HG02610 (cell line): Measurements from ENCODE around the gene ZBTB7B.
A peak's percentile ranks its signal among the peaks of the same experiment; 100 is the strongest.

Experiments used
- ATAC-seq: cut with Tn5 transposase; IDR thresholded peaks from one replicate; pipeline ENCODE4 v1.9.1; 2021; ENCODE audit warnings: mild to moderate bottlenecking, moderate library complexity; ENCODE audit not compliant: unreplicated experiment

Gene ZBTB7B

DNA sequence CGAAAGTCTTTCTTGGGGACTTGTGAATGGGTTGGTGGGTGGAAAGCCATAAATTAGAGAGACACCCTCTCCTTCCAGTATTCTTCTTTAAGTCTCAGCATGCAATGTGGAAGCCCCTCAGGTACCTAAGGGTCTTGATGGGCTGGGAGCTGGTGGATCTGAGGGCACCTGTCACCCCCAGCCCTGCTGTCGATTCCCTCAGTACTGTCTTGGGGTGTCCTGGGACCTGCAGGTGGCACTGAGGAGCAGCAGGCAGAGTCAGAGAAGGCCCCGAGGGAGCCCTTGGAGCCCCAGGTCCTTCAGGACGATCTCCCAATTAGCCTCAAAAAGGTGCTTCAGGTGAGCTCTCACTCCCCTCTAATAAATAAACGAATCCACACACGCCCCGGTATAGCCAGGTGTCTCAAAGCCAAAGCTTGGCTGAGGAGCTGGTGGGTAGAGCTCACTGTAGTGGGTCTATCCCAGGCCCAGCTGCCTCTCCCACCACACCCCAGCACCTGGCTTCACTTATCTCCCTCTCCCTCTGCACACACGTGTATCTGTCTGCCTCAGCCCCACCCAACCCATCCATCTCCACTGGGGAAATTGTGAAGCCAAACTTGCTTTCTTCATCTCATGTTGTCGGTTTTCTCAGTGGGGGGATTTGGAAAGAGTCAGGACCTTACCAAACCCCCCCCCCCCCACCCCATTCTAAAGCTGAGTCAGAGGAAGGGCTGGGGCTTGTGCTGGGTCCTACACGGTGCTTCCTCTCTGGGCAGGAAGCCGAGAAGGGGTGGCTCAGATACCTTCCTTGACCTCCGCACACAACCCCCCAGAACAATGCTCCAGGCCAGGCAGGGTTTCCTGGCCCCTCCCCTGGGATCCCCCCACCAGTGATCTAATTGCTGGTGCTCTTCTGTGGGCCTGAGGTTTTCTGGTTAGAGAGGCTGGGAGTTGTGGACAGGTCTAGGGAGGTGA, 50.1 kb downstream of the ZBTB7B start:
- ATAC-seq, result no peak

DNA sequence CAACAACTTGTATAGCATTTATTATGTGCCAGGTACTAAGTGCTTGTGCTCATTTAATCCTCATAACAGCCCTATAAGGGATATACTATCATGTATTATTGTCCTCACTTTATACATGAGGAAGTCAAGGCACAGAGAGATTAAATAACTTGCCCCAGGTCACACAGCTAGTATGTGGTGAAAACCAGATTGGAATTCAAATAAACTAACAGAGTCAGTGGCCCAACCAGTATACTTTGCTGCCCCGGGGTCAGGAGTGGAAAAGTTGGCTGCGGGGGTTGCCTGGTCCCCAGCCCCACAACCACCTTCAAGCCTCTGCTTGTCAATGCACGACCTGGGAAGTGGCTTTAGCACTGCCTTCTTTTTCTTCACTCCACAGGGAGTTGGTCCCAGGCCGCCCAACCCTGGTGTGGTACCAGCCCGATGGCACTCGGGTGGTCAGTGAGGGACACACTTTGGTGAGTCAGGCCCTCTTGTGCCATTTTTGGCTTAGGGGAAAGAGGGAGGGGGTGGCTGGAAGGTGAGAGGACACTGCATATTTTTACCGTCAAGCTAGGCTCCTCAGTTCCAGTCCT, 51.0 kb downstream of the ZBTB7B start:
- no peak for ATAC-seq

DNA sequence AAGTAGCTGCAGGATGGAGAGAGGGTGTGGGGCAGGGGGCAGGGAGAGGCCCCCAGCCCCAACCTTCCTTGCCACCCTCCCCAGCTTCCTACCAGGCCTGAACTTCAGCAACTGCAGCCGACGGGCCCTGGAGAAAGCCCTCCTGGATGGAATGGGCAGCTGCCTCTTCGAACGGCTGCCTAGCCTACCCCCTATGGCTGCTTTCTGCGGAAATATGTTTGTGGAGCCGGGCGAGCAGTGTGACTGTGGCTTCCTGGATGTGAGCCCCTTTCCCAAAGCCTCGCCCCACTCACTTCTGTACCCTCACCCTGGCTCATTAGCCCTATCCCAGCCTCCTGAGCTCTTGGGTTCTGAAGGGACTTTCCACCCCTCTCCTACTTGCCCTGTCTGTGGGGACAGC, 54.5 kb downstream of the ZBTB7B start:
- ATAC-seq, result no peak

DNA sequence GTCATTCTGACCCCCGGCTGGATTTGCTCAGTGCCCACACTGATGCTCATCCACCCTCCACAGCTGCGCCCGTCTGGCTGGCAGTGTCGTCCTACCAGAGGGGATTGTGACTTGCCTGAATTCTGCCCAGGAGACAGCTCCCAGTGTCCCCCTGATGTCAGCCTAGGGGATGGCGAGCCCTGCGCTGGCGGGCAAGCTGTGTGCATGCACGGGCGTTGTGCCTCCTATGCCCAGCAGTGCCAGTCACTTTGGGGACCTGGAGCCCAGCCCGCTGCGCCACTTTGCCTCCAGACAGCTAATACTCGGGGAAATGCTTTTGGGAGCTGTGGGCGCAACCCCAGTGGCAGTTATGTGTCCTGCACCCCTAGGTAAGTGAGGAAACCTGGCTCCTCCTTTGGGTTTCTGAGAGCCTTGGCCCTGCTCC, 55.2 kb downstream of the ZBTB7B start:
- ATAC-seq, result no peak

DNA sequence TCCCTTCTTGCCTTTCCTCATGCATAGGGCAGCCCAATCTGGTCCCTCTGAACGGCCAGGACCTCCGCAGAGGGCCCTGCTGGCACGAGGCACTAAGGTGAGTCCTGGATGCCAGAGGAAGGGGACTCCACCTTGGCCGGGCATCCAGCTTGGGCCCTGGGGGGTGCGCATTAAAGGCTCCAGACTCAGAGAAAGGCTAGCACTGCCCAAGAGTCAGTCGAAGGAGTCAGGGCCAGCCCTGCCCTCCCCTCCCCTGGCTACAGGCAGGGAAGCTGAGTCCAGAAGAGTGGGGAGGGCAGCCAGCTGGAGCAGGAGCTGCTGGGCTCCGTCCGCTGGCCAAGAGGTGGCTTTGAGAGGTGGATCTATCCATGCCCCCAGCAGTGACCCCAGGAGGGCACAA, 58.1 kb downstream of the ZBTB7B start:
- ATAC-seq, result no peak

DNA sequence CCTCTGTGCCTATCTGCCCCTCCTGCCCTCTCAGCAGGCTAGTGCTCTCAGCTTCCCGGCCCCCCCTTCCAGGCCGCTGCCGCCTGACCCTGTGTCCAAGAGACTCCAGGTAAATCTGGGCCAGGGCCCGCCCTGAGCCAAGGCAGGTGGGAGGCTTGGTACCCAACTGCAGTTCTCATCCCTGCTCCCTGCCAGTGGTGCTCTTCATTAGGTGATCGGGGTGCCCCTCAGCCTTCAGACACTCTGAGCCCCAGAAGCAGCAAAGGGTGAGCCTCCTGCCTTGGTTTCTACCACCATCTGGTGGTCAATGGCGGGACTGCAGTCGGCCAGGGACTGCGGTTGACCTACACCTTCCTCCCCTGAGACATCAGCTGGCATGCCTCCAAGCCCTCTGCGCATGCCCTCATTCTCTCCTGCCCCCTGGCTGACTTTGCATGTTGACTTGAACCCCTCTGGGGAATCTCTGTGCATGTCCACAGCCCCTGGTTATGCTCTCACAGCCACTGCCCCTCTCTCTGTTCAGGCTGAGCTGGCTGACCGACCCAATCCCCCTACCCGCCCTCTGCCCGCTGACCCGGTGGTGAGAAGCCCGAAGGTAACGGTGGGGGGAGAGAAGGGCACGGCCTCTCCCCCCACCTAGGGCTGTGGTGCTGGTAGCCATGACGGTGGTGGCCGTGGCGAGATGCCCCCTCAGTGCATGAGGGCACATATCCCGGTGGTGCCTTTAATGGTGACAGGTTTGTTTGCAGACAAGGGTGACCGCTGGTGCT, 59.0 kb downstream of the ZBTB7B start:
- ATAC-seq, result peak; percentile 36

DNA sequence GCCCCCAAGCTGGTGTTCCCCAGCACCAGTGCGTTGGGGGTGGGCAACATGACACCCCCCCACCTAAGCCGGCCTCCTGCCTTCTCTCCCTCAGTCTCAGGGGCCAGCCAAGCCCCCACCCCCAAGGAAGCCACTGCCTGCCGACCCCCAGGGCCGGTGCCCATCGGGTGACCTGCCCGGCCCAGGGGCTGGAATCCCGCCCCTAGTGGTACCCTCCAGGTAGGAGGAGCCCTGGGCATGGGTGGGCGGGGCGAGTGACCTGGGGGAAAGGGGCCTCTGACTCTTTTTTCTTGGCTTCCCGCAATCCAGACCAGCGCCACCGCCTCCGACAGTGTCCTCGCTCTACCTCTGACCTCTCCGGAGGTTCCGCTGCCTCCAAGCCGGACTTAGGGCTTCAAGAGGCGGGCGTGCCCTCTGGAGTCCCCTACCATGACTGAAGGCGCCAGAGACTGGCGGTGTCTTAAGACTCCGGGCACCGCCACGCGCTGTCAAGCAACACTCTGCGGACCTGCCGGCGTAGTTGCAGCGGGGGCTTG, 59.6 kb downstream of the ZBTB7B start:
- no peak for ATAC-seq

DNA sequence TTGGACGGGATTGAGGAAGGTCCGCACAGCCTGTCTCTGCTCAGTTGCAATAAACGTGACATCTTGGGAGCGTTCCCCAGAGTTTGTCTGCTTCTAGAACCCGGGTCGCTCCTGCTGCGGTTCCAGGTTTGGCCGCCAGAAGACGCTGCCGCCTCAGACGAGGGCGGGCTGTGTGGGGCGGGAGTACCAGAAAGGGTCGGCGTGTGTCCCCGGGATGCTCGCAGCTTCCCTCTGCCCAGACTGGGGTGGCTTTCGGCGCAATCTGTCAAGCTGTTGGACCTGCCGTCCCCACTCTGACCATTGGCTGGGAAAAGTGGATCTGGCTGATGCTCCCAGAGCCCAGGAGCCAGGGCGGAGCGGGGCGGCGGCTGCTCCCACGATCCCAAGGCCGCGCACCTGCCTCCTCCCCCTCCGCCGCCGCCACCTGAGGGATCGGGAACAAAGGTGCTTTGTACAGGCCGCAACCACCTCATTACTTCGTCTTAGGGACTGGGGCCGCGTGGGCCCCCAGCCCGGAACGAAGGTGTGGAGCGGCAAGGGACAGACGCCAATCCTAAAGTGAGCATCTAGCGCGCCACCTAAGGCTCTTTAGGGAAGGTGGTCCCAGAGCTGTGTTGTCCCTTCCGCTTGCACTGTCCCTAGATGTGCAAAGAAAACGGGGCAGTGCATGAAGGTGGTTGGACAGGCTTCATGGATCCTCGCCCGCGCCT, 60.3 kb downstream of the ZBTB7B start:
- ATAC-seq, result no peak

DNA sequence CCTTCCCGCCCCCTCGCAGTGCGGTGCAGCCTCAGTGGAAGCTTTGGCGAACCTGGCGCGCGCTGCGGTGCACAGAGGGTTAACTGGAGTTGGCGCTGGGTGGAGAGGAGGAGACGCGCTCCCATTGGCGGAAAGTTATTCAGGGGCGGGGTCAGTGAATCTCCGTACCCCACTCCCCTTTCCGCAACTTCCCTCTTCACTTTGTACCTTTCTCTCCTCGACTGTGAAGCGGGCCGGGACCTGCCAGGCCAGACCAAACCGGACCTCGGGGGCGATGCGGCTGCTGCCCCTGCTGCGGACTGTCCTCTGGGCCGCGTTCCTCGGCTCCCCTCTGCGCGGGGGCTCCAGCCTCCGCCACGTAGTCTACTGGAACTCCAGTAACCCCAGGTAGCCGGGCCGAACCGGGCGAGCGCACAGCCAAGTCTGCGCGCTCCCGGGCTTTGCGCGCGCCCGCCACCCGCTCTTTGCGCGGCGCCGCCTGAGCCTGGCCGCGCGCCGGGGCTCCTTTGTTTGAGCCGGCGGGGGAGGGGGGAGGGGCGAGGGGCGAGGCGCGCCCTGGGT, 61.0 kb downstream of the ZBTB7B start, which contains the start of gene EFNA4:
EFNA4 (plus strand) TSS at position 191 of the 561 bp plus-strand sequence; CDS start at position 275, 84 bp downstream.
- peak; percentile 64 for ATAC-seq

DNA sequence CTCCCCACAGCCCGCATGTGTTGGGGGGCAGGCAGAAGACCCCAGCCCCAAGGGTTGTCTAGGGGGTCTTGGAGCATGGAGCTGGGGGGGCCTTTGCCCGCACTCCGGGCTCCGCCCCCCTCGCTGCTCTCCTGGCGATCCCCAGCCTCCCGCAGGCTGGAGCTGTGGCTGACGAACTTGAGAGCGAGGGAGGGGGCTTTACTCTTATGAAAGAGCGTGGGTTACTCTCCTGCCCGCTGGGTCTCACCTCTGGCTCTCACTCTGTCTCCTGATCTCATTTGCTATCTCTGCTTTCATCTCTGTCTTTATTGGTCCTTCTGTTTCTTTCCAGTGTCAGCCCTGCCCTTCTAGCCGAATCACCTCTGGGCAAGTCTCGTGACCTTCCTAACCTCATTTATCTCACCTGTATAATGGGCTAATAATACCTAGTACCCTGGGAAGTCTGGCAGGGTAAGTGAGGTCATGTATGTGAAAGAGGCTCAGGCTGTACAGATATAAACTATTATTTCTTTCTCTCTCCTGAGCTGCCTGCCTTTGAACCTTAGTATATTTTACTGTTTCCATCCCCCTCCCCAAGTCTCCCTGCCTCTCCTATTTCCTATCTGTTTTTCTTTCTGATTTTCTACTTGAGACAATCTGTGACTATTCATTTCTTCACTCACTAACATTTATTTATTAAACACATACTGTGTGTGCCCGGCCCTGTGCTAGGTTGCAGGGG, 61.7 kb downstream of the ZBTB7B start:
- no peak for ATAC-seq

DNA sequence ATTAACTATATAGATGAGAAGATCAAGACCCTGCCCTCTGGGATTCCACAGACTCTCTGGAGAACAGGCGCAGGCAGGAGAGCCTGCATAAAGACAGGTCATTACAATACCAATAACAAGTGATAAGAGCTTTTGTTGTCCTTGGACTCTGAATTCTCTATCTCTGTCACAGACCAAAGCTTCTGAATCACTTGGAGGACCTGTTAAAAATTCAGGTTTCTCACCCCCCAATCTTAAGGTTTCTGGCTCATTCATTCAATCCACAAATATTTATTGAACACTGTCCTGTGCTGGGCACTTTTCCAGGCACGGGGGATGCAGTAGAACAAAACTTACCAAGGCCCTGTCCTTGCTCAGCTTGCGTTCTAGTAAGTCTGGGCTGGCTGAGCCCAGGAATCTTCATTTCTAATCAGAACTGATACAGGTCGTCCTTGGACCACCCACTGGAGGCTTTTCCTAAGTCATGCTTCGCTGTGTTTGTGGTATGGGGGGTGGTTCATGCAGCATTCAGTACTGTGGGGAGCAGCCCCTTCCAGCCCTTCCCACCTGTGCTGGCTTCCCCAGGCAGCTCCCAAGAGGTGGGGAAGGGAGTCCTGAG, 62.3 kb downstream of the ZBTB7B start:
- no peak for ATAC-seq

DNA sequence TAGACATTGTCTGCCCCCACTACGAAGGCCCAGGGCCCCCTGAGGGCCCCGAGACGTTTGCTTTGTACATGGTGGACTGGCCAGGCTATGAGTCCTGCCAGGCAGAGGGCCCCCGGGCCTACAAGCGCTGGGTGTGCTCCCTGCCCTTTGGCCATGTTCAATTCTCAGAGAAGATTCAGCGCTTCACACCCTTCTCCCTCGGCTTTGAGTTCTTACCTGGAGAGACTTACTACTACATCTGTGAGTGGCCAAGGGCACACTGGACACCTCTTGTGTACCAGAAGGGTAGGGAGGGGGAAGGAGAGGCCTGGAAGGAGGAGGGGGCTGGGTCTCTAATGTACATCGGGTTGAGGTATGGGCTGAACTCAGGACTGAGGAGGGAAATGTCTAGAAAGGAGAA, 64.2 kb downstream of the ZBTB7B start:
- no peak for ATAC-seq
